Fibroblast of the aortic adventitia (primary cell): ENCODE measurements around the gene ZNF679. TPM values are rescaled to one million over a fixed set of nuclear protein-coding genes. Genes with fewer than 3 reads are reported as not detected.
"Not testable (repeated sequence)": the region's sequence is repeated elsewhere in the genome, so short reads cannot be mapped to it uniquely, and the experiment has no call there.

Experiments used
- DNase-seq: peaks from one replicate; pipeline ENCODE4 v3.0.0-alpha.2; 2010; ENCODE audit warnings: low read depth
- H3K4me3 ChIP-seq: 2 replicates; pipeline ENCODE4 v1.5.1; 2011; ENCODE audit warnings: low read depth, mild to moderate bottlenecking, control low read depth, low read length, moderate library complexity
- CTCF ChIP-seq: IDR thresholded peaks from 2 replicates; pipeline ENCODE4 v1.5.1; 2011; ENCODE audit warnings: mild to moderate bottlenecking, low read length, control low read depth, inconsistent platforms; ENCODE audit not compliant: insufficient read depth
- total RNA-seq: library from RNA; depleted of rRNA; stranded (reverse); fragments of >200 nt; gene quantifications from 2 replicates; pipeline ENCODE4 v1.2.3, GENCODE V29; 2012; ENCODE audit warnings: low replicate concordance

ZNF679 gene
- total RNA-seq, 1 donor = not detected

GRCh38 chr7:64312826-64313225, 84.6 kb downstream of the ZNF679 start:
- no peak for TF ChIP-seq CTCF
- no peak for DNase-seq
- H3K4me3 ChIP-seq = no peak overlapping the region

- TF ChIP-seq CTCF = no peak
- H3K4me3 ChIP-seq = peak within 1 kb of the TSS; percentile 95
- DNase-seq = peak; percentile 93
Measured at GRCh38 chr7:64313740-64314491, 85.6 kb downstream of the ZNF679 start, which contains the start of gene ZNF736. Gene ZNF736, plus strand, starts transcription at chr7:64313961. Its CDS starts 190 bp downstream, at chr7:64314151.

- no peak for TF ChIP-seq CTCF
- H3K4me3 ChIP-seq = peak overlapping the region; percentile 95
- peak; percentile 2 for DNase-seq
Measured at GRCh38 chr7:64314566-64314965, 86.3 kb downstream of the ZNF679 start.

- H3K4me3 ChIP-seq = not testable (repeated sequence)
Measured at GRCh38 chr7:64316031-64316742, 87.9 kb downstream of the ZNF679 start.

More at GRCh38 chr7:64316031-64316742, 87.9 kb downstream of the ZNF679 start:
- not testable (repeated sequence) for DNase-seq

Other genes with a start within 250 kb of the ZNF679 start
- gene ZNF722, start 229.6 kb upstream of the ZNF679 start, total RNA-seq = not detected in 2 replicates
- gene ZNF727, start 183.0 kb upstream of the ZNF679 start, total RNA-seq = 0.57 TPM in 1 of 2 replicates, not detected in the other
- gene ZNF735, start 21.3 kb upstream of the ZNF679 start, total RNA-seq = not detected in 2 replicates
- 11.5 and 12.0 TPM in 2 replicates for gene ZNF736, start 85.5 kb downstream of the ZNF679 start, total RNA-seq